GM12873 (cell line): ENCODE measurements around the gene NOS1AP.

Source experiments
- CTCF ChIP-seq: IDR thresholded peaks from 2 replicates; pipeline ENCODE4 v1.5.1; 2012; ENCODE audit warnings: low read depth, mild to moderate bottlenecking, moderate library complexity, low read length, control low read depth; ENCODE audit not compliant: insufficient read depth; ENCODE audit errors: missing control alignments

Gene NOS1AP

DNA sequence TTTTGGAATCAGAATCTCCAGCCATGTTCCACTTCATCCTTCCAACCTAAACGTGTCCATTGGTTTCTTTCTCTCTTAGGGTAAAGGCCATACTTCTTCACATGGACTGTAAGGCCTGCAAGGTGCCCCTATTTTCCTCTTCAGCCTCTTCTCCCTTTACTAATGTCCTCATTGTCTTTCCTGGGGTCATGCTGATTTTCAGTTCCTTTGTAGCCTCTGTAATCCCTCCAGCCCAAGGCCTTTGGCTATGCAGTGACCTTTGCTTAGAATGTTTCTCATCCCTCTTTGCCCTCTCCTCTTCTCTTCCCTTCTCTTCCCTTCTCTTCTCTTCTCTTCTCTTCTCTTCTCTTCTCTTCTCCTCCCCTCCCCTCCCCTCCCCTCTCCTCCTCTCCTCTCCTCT is 194.6 kb downstream of the NOS1AP start:
- no peak for TF ChIP-seq CTCF

- no peak for TF ChIP-seq CTCF
Observed at GRCh38 chr1:162265983-162266382, 196.5 kb downstream of the NOS1AP start.

GRCh38 chr1:162270016-162270770 is 200.7 kb downstream of the NOS1AP start:
- no peak for TF ChIP-seq CTCF

- no peak for TF ChIP-seq CTCF
Observed at GRCh38 chr1:162271972-162272371, 202.5 kb downstream of the NOS1AP start.

DNA sequence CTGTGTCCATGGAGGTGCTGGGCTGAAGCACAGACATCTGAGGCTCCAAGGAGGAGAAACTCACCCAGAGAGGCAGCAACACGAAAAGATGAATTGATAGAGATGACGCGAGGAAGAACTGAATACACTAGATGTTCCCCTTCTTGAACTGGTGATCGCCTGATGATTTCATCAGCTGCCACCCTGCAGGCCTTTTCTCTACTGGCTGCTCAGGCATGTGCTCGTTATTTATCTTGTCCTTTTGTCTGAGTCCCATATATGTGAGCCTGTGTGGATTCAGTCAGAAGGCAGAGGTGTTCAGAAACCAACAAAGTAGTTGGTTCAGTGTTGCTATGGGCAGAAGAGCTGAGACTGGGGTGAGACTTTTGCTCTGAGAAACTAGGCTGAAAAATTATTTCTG is 202.9 kb downstream of the NOS1AP start:
- no peak for TF ChIP-seq CTCF

- no peak for TF ChIP-seq CTCF
Observed at GRCh38 chr1:162275622-162276175, 206.2 kb downstream of the NOS1AP start.

GRCh38 chr1:162276493-162276892 is 207.0 kb downstream of the NOS1AP start:
- peak; percentile 21 for TF ChIP-seq CTCF
